SW480 (cell line): Measurements from ENCODE around the gene CBL.
A peak's percentile ranks its signal among the peaks of the same experiment; 100 is the strongest.

Source experiments
- DNase-seq: peaks from one replicate; pipeline ENCODE4 v3.0.0-alpha.2; 2016; ENCODE audit warnings: low spot score

The CBL gene

DNA sequence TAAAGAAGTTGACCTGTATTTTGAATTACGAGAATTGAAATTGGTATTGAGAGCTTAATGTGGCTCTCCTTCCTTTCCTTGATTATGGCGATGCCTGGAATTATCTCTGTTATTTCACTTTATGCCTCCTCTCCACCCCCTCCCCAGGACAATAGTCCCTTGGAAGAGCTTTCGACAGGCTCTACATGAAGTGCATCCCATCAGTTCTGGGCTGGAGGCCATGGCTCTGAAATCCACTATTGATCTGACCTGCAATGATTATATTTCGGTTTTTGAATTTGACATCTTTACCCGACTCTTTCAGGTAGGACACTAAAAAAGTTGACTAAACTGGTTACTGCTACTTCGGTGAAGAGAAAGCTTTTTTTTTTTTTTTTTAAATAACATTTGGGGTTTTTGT lies 67.6 kb downstream of the CBL start:
- DNase-seq: no peak

- DNase-seq: no peak
Observed at GRCh38 chr11:119277660-119278059, 71.5 kb downstream of the CBL start.

- no peak for DNase-seq
Observed at GRCh38 chr11:119282495-119282894, 76.4 kb downstream of the CBL start.

DNA sequence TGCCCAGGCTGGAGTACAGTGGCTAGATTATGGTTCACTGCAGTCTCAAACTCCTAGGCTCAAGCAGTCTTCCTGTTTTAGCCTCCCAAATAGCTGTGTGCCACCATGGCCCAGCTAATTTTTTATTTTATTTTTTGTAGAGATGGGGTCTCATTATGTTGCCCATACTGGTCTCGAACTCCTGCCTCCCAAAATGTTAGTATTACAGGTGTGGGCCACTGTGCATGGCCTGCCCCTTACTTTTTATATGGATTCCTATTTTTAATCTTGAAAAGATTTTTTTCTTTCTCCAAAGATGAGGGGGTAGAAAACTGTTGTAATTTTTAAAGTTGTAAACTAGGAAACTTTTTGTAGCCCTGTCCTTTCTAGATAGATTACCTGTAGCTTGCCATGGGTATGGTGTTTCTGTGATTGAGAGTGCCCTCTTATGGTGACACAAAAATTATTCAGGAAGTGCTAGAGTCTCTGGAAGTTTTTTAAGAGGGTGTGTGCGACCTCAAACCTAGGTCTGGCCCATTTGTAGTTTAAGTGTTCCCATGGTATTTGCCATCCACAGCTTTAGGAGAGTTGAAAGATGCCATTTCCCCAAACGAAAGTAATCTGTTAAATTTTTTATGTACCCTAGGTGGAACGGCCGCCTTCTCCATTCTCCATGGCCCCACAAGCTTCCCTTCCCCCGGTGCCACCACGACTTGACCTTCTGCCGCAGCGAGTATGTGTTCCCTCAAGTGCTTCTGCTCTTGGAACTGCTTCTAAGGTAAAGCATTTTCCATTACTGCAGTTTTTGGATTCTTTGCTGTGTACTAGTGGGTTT lies 78.4 kb downstream of the CBL start:
- DNase-seq: peak; percentile 57

DNA sequence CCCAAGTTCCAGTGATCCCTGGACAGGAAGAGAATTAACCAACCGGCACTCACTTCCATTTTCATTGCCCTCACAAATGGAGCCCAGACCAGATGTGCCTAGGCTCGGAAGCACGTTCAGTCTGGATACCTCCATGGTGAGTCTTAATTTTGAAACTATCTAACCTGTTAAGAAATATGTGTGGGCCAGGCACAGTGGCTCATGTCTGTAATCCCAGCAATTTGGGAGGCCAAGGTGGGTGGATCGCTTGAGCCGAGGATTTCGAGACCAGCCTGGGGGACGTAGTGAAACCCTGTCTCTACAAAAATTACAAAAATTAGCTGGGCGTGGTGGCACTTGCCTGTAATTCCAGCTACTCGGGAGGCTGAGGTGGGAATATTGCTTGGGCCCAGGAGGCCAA lies 79.3 kb downstream of the CBL start:
- DNase-seq: no peak

DNA sequence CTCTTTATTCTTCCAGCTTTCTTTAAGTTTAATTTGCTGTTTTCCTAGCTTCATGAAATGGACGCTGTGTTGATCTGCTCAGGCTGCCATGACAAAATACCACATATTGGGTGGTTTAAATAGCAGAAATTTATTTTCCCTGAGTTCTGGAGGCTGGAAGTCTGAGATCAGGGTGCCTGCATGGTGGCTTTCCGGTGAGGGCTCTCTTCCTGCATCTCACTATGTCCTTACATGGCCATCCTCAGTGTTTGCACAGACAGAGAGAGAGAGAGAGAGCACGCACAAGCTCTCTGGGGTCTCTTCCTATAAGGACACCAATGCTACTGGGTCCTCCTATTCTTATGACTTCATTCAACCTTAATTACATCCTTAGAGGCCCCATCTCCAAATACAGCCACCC lies 82.1 kb downstream of the CBL start:
- no peak for DNase-seq

DNA sequence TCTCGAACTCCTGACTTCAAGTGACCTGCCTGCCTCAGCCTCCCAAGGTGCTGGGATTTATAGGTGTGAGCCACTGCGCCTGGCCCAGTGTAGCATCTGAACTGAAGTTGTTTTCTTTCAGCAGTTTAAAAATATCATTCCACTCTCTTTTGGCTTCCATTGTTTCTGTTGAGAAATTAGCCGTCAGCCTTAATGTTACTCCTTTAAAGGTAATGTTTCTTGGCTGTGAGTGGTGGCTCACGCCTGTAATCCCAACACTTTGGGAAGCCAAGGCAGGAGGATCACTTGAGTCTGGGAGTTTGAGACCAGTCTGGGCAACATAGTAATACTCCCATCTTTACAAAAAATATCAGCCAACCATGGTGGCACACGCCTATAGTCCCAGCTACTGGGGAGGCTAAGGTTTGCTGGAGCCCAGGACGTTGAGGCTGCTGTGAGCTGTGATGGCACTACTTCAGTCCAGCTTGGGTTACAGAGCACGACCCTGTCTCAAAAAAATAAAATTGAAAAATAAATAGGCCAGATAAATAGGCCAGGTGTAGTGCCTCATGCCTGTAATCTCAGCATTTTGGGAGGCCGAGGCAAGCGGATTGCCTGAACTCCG lies 84.9 kb downstream of the CBL start:
- DNase-seq: no peak

GRCh38 chr11:119293461-119293860 lies 87.3 kb downstream of the CBL start:
- no peak for DNase-seq

DNA sequence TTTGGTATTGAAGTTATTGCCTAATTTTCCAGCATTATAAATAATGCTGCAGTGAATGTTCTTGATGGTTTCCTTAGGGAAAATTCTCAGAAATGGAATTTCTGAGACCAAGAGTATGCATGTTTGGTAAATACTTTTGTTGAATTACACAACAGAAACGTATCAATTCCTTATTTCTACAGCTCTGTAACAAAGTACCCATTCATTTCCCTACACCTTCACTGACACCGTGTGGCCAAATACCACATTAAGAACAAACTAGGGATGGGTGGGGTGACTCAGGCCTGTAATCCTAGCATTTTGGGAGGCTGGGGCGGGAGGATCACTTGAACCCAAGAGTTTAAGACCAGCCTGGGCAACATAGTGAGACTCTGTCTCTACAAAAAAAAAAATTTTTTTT lies 89.0 kb downstream of the CBL start:
- peak; percentile 20 for DNase-seq

- no peak for DNase-seq
Observed at GRCh38 chr11:119297938-119298337, 91.8 kb downstream of the CBL start.

GRCh38 chr11:119298726-119299125 lies 92.6 kb downstream of the CBL start:
- DNase-seq: no peak

DNA sequence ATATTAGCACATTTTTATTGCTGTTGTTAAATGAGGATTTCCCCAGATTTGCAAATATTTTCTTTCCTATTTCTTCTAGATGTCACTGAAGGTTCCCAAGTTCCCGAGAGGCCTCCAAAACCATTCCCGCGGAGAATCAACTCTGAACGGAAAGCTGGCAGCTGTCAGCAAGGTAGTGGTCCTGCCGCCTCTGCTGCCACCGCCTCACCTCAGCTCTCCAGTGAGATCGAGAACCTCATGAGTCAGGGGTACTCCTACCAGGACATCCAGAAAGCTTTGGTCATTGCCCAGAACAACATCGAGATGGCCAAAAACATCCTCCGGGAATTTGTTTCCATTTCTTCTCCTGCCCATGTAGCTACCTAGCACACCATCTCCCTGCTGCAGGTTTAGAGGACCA lies 93.3 kb downstream of the CBL start:
- DNase-seq: no peak

DNA sequence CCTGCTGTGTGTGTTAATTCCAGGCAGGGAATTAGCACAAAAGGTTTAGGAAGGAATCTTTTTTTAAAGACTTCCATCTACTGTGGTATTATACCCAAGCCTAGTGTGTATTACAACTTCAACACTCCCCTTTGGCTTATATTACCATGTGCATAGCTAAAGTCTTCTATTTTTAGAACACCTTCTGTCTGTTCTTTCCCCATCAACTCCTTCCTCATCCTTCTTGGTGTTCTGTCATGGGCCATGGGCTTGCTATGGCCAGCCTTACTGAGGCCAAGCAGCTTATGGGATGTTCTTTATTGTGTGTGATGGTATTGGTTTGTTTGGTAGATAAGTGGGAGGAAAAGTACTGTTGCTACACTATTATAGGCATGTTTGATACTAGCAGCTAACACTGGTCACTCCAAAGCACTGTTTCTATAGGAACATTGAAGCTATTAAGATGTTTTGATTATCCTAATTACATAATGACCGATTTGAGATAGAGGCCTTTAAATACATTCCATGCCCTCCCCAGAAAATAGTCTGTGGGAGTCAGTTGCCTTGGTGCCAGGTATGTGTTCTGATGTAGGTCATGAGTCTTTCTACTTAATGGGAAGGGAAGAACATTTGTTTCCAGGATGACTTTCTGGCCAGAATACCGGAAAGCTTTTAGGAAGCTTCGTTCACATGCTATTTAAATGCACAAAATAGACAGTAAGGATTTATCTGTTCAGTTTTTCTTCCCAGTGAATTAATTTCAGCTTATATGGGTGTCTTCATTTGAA lies 94.2 kb downstream of the CBL start:
- DNase-seq: no peak

- no peak for DNase-seq
Observed at GRCh38 chr11:119303227-119303718, 97.1 kb downstream of the CBL start.

DNA sequence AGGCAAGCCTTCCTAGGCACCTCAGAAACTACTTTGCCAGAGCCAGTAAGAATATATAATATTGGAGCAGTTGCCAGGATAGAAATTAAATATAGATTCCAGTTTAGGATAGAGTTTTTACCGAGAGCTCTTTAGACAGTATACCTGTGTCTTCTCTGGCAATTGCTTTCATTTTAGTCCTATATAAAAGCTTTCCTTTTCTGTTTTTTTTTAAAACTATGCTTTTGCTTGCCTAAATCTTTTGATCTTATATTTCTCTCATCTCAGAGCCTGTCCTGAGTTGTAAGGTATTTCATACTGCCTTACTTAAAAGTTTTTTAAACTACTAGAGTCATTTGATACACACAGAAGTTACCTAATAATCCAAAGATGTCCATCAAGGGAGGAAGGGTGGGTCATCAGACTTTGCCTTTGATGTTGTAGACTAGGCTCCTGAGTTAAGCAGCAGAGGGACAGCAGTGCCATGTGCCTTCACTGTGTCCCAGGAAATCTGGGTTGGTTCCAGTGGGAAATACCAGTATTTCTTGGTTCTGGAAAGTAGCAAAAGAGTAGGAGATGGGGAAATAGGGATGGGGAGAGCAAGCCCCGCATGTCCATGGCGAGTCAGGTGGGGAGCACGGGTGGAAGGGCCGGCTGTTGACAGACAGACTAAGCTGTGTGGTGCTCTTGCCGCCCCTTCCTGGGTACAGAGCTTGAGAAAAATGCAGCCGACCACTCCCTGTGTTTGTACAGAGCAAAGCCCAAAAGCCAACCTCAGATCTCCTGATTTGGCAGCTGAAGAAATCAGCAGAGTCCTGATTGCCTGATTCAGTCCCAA lies 99.6 kb downstream of the CBL start:
- no peak for DNase-seq

- no peak for DNase-seq
Observed at GRCh38 chr11:119306373-119306890, 100.3 kb downstream of the CBL start.

- no peak for DNase-seq
Observed at GRCh38 chr11:119307219-119307618, 101.1 kb downstream of the CBL start.

DNA sequence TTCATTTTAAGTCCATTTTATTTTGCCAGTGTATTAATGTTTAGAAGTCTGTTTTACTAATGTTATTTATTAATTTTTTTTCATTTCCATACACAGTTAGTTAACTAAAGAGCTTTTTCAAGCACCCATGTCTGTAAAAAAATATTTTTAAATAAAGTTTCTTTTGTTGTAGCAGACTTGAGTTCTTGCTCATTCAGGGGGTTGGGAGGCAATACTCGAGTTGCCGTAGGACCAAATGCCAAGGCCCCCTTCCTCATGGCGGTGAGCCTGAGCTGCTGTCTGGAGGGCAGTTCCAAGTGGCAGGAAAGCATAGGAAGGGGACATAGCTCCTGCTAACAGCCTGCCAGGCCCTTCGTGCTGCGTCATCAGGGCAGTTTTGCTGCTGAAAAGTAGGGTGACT lies 101.8 kb downstream of the CBL start:
- DNase-seq: no peak

DNA sequence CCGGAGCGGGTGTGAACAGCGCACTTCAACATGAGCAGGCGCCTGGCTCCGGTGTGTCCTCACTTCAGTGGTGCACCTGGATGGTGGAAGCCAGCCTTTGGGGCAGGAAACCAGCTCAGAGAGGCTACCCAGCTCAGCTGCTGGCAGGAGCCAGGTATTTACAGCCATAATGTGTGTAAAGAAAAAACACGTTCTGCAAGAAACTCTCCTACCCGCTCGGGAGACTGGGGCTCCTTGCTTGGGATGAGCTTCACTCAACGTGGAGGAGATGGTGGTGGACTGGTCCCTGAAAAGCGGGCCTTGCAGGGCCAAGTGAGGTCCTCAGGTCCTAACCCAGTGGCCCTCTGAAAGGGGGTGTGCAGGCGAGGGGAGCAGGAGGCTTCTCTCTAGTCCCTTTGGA lies 103.3 kb downstream of the CBL start:
- no peak for DNase-seq

GRCh38 chr11:119309953-119310681 lies 104.0 kb downstream of the CBL start:
- no peak for DNase-seq

DNA sequence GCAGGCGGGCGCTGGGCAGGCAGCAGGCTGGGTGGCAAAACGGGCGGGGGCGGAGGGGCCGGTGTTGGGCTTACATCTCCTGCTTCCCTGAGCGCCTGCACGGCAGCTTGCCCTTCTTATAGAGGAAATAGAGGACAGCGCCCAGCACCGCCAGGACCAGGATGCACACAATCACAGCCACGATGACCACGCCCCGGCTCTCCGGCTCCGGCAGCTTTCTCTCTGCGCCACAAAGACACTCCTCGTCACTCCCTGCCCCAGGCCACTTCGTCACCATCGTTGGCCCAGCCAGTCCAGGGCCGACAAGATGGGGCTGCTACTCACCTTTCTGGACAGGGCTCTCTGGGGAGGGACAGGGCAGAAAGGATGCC lies 104.5 kb downstream of the CBL start:
- no peak for DNase-seq
